ENCODE measurements around the gene ZFAND5. TPM values are rescaled to one million over a fixed set of nuclear protein-coding genes. Genes with fewer than 3 reads are reported as not detected.

The ZFAND5 gene
- total and polyA plus RNA-seq, 2 of the 13 experiments (the other 11 are each of a cell fraction or from before 2014, with no cell fraction given): 53.4 to 60.2 TPM

DNA sequence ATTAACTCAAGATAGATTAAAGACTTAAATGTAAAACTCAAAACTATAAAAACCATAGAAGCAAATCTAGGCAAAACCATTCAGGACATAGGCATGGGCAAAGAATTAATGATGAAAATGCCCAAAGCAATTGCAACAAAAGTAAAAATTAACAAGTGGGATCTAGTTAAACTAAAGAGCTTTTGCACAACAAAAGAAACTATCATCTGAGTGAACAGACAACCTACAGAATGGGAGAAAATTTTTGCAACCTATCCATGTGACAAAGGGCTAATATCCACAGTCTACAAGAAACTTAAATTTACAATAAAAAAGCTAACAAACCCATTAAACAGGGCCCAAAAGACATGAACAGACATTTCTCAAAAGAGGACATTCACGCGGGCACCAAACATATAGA is 34.4 kb upstream of the ZFAND5 start:
- FAIRE-seq: no peak
- ChIA-PET POLR2A (no interaction called here), CTCF (ENCODE audit: low intra/inter-chr PET ratio, low total read pairs) (no interaction called here)
- no peak overlapping the region for H2AFZ ChIP-seq (ENCODE audit: low read length)
- H3K79me2 ChIP-seq (ENCODE audit: insufficient read depth, low read length): no peaks in the 10 kb centered on the region
- no peak for DNase-seq (ENCODE audit: low spot score)
- peaks cover 16% of the 10 kb centered on the region for H3K4me1 ChIP-seq (ENCODE audit: insufficient read depth, low read length)
- intact Hi-C loops (cut with micrococcal nuclease; ENCODE audit: unreplicated experiment): no loop called here
- H3K4me3 ChIP-seq (replicated peaks in 1 of 3; ENCODE audit: insufficient read depth in 1 of 3, low read depth in 2 of 3, low read length in 3 of 3): no peak overlapping the region
- H3K27ac ChIP-seq (ENCODE audit: extremely low read length, insufficient read depth, low read length): no peak overlapping the region
- TF ChIP-seq ONECUT2 (CRISPR knock-in tag; IDR thresholded peaks at IDR 0.05) (no peak), GTF2F1 (IDR thresholded peaks at IDR 0.05; ENCODE audit: low read length) (no peak), SRY (CRISPR knock-in tag; IDR thresholded peaks at IDR 0.05) (no peak), ZMYM2 (CRISPR knock-in tag; IDR thresholded peaks at IDR 0.05) (no peak), ZNF253 (CRISPR knock-in tag; IDR thresholded peaks at IDR 0.05; ENCODE audit: borderline replicate concordance) (no peak), MAFG (CRISPR knock-in tag; IDR thresholded peaks at IDR 0.05) (no peak), NR2C2 (CRISPR knock-in tag; IDR thresholded peaks at IDR 0.05; ENCODE audit: borderline replicate concordance) (no peak), FOSL2 (CRISPR knock-in tag; IDR thresholded peaks at IDR 0.05) (no peak)
- TF ChIP-seq, protein P1, sequence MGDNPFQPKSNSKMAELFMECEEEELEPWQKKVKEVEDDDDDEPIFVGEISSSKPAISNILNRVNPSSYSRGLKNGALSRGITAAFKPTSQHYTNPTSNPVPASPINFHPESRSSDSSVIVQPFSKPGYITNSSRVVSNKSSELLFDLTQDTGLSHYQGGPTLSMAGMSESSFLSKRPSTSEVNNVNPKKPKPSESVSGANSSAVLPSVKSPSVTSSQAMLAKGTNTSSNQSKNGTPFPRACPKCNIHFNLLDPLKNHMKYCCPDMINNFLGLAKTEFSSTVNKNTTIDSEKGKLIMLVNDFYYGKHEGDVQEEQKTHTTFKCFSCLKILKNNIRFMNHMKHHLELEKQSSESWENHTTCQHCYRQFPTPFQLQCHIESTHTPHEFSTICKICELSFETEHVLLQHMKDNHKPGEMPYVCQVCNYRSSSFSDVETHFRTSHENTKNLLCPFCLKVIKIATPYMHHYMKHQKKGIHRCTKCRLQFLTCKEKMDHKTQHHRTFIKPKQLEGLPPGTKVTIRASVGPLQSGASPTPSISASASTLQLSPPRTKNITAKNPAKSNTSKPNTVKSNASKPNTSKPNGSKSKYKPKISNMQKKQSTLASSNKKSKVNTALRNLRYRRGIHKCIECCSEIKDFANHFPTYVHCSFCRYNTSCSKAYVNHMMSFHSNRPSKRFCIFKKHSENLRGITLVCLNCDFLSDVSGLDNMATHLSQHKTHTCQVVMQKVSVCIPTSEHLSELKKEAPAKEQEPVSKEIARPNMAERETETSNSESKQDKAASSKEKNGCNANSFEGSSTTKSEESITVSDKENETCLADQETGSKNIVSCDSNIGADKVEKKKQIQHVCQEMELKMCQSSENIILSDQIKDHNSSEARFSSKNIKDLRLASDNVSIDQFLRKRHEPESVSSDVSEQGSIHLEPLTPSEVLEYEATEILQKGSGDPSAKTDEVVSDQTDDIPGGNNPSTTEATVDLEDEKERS (CRISPR knock-in tag; IDR thresholded peaks at IDR 0.05): no peak
- no peaks in the 10 kb centered on the region for H3K36me3 ChIP-seq (replicated peaks in 1 of 2; ENCODE audit: control insufficient read depth in 1 of 2, insufficient read depth in 2 of 2, low read length in 2 of 2)
- no peaks in the 10 kb centered on the region for H3K9me3 ChIP-seq (ENCODE audit: low read length)
- no peak overlapping the region for H3K4me2 ChIP-seq (ENCODE audit: low read depth, low read length)
- BruUV-seq (replicated peaks): no TSS peak
- WGBS (ENCODE audit: low lambda C conversion rate): 92% methylated on average over 2 of the region's 2 CpGs
- no peaks in the 10 kb centered on the region for H3K27me3 ChIP-seq (ENCODE audit: control insufficient read depth in 1 of 2, insufficient read depth in 2 of 2, low read length in 2 of 2)
- no peak overlapping the region for H3K9ac ChIP-seq (ENCODE audit: insufficient read depth, low read depth, low read length)
- in situ Hi-C loops (cut with HindIII; ENCODE audit: extremely low pct_ligation_motif_present, low pct_unique_long_range_greater_than_20kb): no loop called here
- ATAC-seq: no peak
- no peaks in the 10 kb centered on the region for H4K20me1 ChIP-seq (ENCODE audit: insufficient read depth, low read length)

Measured in HepG2 (cell line).